CD4-positive, alpha-beta T cell (primary cell): ENCODE measurements around the gene HJURP. TPM values are rescaled to one million over a fixed set of nuclear protein-coding genes. Genes with fewer than 3 reads are reported as not detected.

Experiments used
- ATAC-seq: fragments of 200-7000 bp; cut with Tn5 transposase; one replicate; pipeline ENCODE4 v1.10.0; 2022; ENCODE audit warnings: mild to moderate bottlenecking; ENCODE audit not compliant: poor library complexity
- CTCF ChIA-PET: fragments of 350-600 bp; sonication (Branson Sonifier 250); formaldehyde crosslinking; loops from one replicate; lab custom pipeline; 2021; ENCODE audit warnings: antibody characterized with exemption, inconsistent platforms; lab: Charles Lee
- POLR2A ChIA-PET: fragments of 350-600 bp; sonication (Branson Sonifier 250); formaldehyde crosslinking; loops from one replicate; lab custom pipeline; 2021; ENCODE audit warnings: antibody characterized with exemption, inconsistent platforms; lab: Charles Lee
- DNase-seq, 14 experiments: peaks; one replicate each; pipeline ENCODE4 v3.0.0-alpha.2; 2013 to 2020; ENCODE audit warnings: mixed read lengths in 2 of 14
- H3K27ac ChIP-seq, 2 donors: one replicate each; pipeline versions ENCODE4 v1.5.1 to v1.7.0; 2013; ENCODE audit warnings: low read length in 2 of 2, low read depth in 1 of 2, mild to moderate bottlenecking in 1 of 2
- H3K27me3 ChIP-seq, 2 experiments: 1 replicate in 1 of 2; 2 replicates in 1 of 2; pipeline versions ENCODE4 v1.6.1 to v1.7.0; 2013; ENCODE audit warnings: low read length in 2 of 2, control low read depth in 1 of 2, mild to moderate bottlenecking in 1 of 2, moderate library complexity in 1 of 2; ENCODE audit not compliant: insufficient read depth in 2 of 2, control insufficient read depth in 1 of 2
- H3K36me3 ChIP-seq: one replicate; pipeline ENCODE4 v1.6.1; 2013; ENCODE audit warnings: low read length, control low read depth; ENCODE audit not compliant: insufficient read depth
- H3K4me1 ChIP-seq: one replicate; pipeline ENCODE4 v1.6.1; 2013; ENCODE audit warnings: low read length, control low read depth; ENCODE audit not compliant: insufficient read depth
- H3K4me3 ChIP-seq: one replicate; pipeline ENCODE4 v1.5.1; 2013; ENCODE audit warnings: mild to moderate bottlenecking, low read length, moderate library complexity
- H3K9me3 ChIP-seq, 2 experiments: 1 replicate in 1 of 2; 2 replicates in 1 of 2; pipeline versions ENCODE4 v1.6.1 to v1.7.0; 2013; ENCODE audit warnings: low read length in 2 of 2, mild to moderate bottlenecking in 2 of 2, control low read depth in 1 of 2, moderate library complexity in 1 of 2; ENCODE audit not compliant: control insufficient read depth in 1 of 2, insufficient read depth in 1 of 2
- H3K27ac Mint-ChIP-seq: one replicate; pipeline ENCODE4 v1.8.0; 2020; ENCODE audit warnings: mixed read lengths
- H3K27me3 Mint-ChIP-seq: one replicate; pipeline ENCODE4 v1.8.0; 2021; ENCODE audit warnings: mixed read lengths
- H3K36me3 Mint-ChIP-seq: one replicate; pipeline ENCODE4 v1.8.0; 2021; ENCODE audit warnings: low read depth, mixed read lengths
- H3K4me1 Mint-ChIP-seq: one replicate; pipeline ENCODE4 v1.8.0; 2021; ENCODE audit warnings: low read depth, mixed read lengths
- H3K4me3 Mint-ChIP-seq: one replicate; pipeline ENCODE4 v1.8.0; 2020; ENCODE audit warnings: mild to moderate bottlenecking, mixed read lengths
- H3K9me3 Mint-ChIP-seq: one replicate; pipeline ENCODE4 v1.8.0; 2020; ENCODE audit warnings: mixed read lengths
- intact Hi-C, 2 experiments: fragments of 100-400 bp; cut with DNase I in 1 of 2; cut with micrococcal nuclease in 1 of 2; formaldehyde crosslinking; loops; one replicate each; pipeline versions ENCODE4 v1.15.1 to v1.9.0; 2023 to 2025; cut with DNase I, micrococcal nuclease
- total RNA-seq, 174 experiments: library from RNA in 2 of 174; stranded (reverse) in 2 of 174; gene quantifications; one replicate each; pipeline ENCODE4 v1.2.3 and lab custom pipeline; 2021 to 2026
- TF ChIP-seq, protein P1 (sequence below): fragments of 200-600 bp; IDR thresholded peaks from one replicate; pipeline ENCODE4 v1.8.0; 2022; ENCODE audit warnings: antibody characterized with exemption, mild to moderate bottlenecking

Gene HJURP
- total RNA-seq, 2 experiments from 2014 or later: 0.22 to 0.25 TPM

DNA sequence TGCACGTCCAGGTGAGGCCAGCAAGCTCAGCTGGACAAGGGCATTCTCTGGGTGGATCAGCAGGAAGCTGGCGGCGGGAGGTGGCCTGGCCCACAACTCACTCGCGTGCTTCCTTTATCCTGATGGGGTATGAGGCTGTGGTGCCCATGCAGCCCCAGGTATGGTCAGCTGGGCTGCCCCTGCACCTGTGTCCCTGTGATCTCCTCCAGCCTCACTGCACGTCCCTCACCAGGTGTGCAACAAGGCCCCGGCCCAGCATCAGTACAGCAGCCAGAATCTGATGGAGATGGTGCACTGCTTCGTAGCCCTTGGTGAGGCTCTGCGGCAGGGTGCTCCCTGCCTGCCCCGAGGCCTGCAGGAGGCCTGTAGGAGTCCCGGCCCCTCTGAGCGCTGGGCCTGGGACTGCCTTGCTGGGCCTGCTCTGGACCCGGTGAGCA, 58.6 kb downstream of the HJURP start:
- ChIA-PET CTCF (no interaction called here), POLR2A (no interaction called here)
- no peaks in the 10 kb centered on the region for H3K4me1 ChIP-seq
- Mint-ChIP-seq H3K4me3 (no peak overlapping the region), H3K36me3 (no peaks in the 10 kb centered on the region), H3K27ac (no peak overlapping the region), H3K27me3 (no peaks in the 10 kb centered on the region), H3K4me1 (no peaks in the 10 kb centered on the region), H3K9me3 (peaks cover 4% of the 10 kb centered on the region)
- H3K36me3 ChIP-seq: no peaks in the 10 kb centered on the region
- intact Hi-C loops: no loop called here
- TF ChIP-seq, protein P1, sequence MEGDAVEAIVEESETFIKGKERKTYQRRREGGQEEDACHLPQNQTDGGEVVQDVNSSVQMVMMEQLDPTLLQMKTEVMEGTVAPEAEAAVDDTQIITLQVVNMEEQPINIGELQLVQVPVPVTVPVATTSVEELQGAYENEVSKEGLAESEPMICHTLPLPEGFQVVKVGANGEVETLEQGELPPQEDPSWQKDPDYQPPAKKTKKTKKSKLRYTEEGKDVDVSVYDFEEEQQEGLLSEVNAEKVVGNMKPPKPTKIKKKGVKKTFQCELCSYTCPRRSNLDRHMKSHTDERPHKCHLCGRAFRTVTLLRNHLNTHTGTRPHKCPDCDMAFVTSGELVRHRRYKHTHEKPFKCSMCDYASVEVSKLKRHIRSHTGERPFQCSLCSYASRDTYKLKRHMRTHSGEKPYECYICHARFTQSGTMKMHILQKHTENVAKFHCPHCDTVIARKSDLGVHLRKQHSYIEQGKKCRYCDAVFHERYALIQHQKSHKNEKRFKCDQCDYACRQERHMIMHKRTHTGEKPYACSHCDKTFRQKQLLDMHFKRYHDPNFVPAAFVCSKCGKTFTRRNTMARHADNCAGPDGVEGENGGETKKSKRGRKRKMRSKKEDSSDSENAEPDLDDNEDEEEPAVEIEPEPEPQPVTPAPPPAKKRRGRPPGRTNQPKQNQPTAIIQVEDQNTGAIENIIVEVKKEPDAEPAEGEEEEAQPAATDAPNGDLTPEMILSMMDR: no peak
- H3K9me3 ChIP-seq: no peaks in the 10 kb centered on the region
- no peaks in the 10 kb centered on the region for H3K27me3 ChIP-seq
- H3K27ac ChIP-seq: no peak overlapping the region
- DNase-seq: peak in 2 of 14 experiments; percentile 4 to 19
- H3K4me3 ChIP-seq: no peak overlapping the region
- ATAC-seq: no peak

DNA sequence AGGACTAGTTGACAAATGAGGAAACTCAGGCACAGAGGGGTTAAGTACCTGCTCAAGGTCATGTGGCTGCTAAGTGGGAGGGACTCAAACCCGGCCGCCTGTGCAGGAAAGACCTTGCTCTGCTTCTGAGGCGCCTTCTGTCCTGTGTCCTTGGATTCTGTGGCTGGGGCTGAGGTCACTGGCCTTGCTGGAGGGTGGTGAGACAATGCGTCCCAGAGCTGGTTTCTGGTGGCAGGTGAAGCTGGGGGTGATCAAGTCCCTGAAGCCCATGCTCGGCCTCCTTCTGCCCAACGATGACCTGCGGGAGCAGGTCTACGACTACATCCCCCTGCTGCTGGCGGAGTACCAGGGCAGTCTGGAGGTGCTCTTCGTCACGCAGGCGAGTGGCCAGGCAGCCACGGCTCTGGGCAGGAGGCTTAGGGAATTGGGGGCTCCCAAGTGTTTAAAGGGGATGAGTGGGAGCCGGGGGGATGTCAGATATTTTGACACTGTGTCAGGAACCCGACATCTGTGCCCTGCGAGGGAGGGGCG, 60.1 kb downstream of the HJURP start:
- Mint-ChIP-seq H3K27me3 (no peaks in the 10 kb centered on the region), H3K36me3 (no peaks in the 10 kb centered on the region), H3K4me3 (no peak overlapping the region), H3K9me3 (no peaks in the 10 kb centered on the region), H3K27ac (no peak overlapping the region), H3K4me1 (no peaks in the 10 kb centered on the region)
- H3K9me3 ChIP-seq: peaks cover 0 to 8% of the 10 kb centered on the region in 2 experiments
- no peaks in the 10 kb centered on the region for H3K27me3 ChIP-seq
- no peak overlapping the region for H3K4me3 ChIP-seq
- TF ChIP-seq, protein P1: no peak
- H3K27ac ChIP-seq: no peak overlapping the region
- ChIA-PET POLR2A (no interaction called here), CTCF (no interaction called here)
- peak in 1 of 14 experiments; percentile 26 for DNase-seq
- intact Hi-C loops: no loop called here
- no peaks in the 10 kb centered on the region for H3K36me3 ChIP-seq
- ATAC-seq: no peak
- no peaks in the 10 kb centered on the region for H3K4me1 ChIP-seq

- CTCF ChIA-PET: no interaction called here
- H3K4me1 ChIP-seq: no peaks in the 10 kb centered on the region
- Mint-ChIP-seq H3K36me3 (no peaks in the 10 kb centered on the region), H3K27ac (no peak overlapping the region), H3K27me3 (no peaks in the 10 kb centered on the region), H3K4me3 (no peak overlapping the region), H3K4me1 (no peaks in the 10 kb centered on the region), H3K9me3 (no peaks in the 10 kb centered on the region)
- H3K9me3 ChIP-seq: peaks cover 0 to 8% of the 10 kb centered on the region in 2 experiments
- POLR2A ChIA-PET: no interaction called here
- intact Hi-C loops: no loop called here
- ATAC-seq (no peak), DNase-seq (no peak)
- no peaks in the 10 kb centered on the region for H3K27me3 ChIP-seq
- TF ChIP-seq, protein P1: no peak
- no peak overlapping the region for H3K4me3 ChIP-seq
- no peaks in the 10 kb centered on the region for H3K36me3 ChIP-seq
- no peak overlapping the region for H3K27ac ChIP-seq
These were observed 60.7 kb downstream of the HJURP start for GRCh38 chr2:233793465-233794127.
